C4-2B (cell line): Measurements from ENCODE around the gene CYP27C1.

ENCODE experiments used
- H3K27ac ChIP-seq: fragments of 450-650 bp; 2 replicates; pipeline ENCODE4 v1.5.1; 2017
- ZFX ChIP-seq: fragments of 450-650 bp; IDR thresholded peaks from 2 replicates; pipeline ENCODE4 v1.6.1; 2017
- TF ChIP-seq, protein P1 (sequence below): fragments of 450-650 bp; conservative IDR thresholded peaks from 2 replicates; pipeline ENCODE4 v1.5.1; 2017; ENCODE audit warnings: mild to moderate bottlenecking

The CYP27C1 gene

DNA sequence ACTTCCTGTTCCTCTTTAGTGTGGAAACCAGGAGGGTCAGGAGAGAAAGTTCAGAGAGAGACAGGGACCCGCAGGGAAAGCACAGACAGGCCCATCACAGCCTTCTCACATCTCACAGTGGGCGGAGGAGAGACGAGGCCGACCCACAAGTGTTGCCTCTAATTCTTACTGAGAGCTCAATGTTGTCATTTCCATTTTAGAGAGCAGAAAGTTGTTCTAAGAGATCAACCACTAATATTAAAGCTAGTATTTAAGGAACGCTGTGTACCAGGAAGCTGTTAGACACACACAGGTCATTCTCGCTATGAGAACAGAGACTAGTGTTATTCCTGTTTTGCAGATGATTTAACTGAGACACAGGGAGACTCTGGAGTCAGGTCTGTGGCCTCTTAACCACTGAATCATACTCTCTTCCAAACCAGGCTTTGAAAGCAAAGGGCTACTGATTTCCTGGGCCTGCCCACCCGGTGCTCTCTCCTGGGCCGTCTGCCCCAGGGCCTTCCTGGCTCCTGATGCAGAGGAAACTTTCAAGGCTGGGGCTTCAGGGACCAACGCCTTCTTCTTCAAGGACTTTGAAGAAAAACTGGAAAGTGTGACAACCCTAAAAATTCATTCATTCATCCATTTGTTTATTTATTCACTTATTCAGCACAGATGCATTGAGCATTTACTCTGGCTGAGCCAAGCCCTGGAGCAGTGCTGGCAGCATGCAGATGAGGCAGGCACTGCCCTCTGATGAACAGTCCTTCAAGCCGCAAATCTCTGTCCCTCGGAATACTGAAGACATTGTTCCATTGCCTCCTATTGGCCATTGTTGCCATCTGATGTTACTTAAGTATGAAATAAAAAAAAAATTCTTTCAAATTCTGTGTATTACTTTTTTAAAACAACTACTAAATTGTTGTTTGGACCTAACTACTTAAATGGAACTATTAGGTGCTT, 76.0 kb downstream of the CYP27C1 start:
- no peak for TF ChIP-seq ZFX
- TF ChIP-seq, protein P1, sequence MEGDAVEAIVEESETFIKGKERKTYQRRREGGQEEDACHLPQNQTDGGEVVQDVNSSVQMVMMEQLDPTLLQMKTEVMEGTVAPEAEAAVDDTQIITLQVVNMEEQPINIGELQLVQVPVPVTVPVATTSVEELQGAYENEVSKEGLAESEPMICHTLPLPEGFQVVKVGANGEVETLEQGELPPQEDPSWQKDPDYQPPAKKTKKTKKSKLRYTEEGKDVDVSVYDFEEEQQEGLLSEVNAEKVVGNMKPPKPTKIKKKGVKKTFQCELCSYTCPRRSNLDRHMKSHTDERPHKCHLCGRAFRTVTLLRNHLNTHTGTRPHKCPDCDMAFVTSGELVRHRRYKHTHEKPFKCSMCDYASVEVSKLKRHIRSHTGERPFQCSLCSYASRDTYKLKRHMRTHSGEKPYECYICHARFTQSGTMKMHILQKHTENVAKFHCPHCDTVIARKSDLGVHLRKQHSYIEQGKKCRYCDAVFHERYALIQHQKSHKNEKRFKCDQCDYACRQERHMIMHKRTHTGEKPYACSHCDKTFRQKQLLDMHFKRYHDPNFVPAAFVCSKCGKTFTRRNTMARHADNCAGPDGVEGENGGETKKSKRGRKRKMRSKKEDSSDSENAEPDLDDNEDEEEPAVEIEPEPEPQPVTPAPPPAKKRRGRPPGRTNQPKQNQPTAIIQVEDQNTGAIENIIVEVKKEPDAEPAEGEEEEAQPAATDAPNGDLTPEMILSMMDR, result no peak
- H3K27ac ChIP-seq, result peak overlapping the region; percentile 68

DNA sequence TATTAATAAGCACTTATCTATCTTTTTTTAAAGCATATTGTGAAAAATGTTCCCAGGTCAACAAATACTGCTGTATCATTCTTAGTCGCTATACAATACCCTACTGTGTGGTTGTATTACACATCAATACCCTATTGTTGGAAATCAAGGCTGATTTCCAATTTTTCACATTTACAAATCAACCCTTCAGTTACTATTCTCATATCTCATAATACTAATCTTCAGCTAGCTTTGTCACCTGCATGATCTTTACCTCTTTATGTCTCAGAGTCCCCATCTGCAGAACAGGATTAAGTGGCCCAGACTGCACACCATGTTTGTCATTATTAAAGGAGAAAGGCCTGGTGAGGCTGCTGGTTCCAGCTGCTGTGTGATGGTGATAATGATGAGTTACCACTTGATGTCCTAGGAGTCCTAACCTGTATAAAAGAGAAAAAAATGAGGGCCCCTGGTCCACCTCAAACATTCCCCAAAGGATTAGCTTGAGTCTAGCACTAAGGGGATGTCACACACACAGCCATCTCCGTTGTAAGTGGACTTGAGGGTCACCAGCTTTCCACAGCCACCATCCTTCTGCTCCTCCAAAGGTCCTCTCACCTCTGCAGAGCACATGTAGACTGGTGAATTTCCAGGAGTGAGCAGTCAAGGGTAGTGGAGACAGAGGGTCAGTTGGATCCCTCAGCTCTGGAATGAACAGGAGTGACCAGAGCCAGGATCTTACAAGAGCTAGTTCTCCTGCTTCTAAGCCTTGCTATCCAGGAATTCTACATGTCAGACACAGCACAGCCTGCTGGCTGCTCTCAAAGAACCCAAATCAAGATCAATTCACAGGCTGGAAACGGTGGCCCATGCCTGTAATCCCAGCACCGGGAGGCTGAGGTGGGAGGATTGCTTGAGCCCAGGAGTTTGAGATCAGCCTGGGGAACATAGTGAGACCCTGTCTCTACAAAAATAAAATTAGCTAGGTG, 77.2 kb downstream of the CYP27C1 start:
- TF ChIP-seq, protein P1, result no peak
- no peak for TF ChIP-seq ZFX
- peak overlapping the region; percentile 68 for H3K27ac ChIP-seq

DNA sequence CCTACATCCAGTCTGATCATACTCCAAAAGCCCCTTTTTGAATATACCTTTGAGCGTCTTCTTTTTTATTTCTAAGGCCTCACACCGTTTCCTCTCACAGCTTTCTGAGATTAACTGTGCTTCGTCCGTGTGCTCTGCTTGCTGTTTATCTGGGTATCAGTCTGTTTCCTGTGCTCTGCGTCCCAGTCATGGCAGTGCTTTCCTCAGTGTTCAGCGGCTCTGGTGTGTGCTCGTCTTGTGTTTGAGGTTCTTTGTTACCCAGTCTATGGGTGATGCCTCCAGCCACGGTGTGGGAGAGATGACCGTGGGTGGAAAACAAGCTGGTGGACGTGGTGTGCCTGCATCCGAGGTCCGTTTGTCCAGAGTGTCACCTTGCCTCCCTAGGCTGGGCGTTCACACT, 79.6 kb downstream of the CYP27C1 start:
- TF ChIP-seq, protein P1, result no peak
- TF ChIP-seq ZFX, result no peak
- no peak overlapping the region for H3K27ac ChIP-seq

DNA sequence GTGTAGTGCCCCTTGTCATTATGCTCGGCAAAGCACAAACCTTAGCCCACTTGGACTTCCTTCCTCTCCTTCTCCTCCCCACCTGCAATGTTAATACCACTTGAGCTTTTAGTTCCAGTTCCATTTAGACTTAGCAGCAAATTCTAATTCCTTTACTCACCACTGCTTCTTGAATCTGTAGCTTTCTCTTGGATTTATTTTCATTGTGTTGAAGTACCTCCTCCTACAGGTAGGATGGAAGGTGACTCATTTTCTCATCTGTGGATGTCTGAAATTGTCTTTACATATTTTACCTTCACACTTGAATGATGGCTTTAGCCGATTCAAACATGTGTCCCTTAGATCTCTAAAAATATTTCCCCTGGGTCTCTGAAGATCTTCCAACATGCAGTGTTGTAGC, 80.3 kb downstream of the CYP27C1 start:
- TF ChIP-seq, protein P1, result no peak
- TF ChIP-seq ZFX, result no peak
- H3K27ac ChIP-seq, result no peak overlapping the region

DNA sequence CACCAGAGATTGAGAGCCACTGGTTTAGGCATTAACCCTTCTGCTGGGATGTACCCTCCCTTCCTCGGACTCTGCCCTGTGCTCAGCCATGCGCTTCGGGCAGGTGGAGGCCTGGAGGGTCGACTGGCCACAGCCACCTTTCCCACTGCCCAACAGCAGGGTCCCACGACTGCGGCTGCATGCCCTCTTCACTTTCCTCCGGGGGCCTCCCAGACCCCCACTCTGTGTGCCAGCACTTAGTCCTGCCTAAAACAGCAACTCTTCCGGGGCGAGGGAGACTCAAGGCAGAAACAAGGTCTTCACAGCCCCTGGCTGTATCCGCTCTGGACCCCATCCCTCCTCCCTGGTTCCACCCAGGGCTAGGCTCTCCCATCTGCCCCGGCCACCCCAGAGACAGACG, 81.8 kb downstream of the CYP27C1 start:
- no peak overlapping the region for H3K27ac ChIP-seq
- TF ChIP-seq ZFX, result no peak
- TF ChIP-seq, protein P1, result no peak

DNA sequence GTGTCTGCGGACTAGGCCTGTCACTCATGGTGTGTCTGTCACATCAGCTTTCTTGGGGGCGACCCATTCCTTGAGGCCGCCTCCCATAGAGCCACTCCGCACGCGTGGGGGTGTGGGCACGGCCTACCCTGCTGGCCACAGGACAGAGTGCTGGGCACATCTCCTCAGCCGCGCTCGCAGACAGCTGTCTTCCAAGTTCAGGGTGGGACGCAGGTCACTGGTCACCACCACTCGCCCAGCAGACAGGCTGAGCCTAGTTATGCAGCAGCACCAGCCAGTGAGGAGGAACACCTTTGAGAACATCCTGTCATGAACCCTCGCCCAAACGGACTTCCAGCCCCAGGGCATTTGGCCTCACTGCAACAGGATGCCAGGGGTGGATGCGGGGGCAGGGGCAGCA, 82.4 kb downstream of the CYP27C1 start:
- TF ChIP-seq, protein P1, result no peak
- TF ChIP-seq ZFX, result no peak

More for the DNA sequence above, 82.4 kb downstream of the CYP27C1 start:
- no peak overlapping the region for H3K27ac ChIP-seq
